ENCODE data around the gene GART. TPM values are rescaled to one million over a fixed set of nuclear protein-coding genes. Genes with fewer than 3 reads are reported as not detected.
A peak's percentile ranks its signal among the peaks of the same experiment; 100 is the strongest.

GART gene
- total RNA-seq, 1 donor from 2014 or later, result 76.1 TPM

DNA sequence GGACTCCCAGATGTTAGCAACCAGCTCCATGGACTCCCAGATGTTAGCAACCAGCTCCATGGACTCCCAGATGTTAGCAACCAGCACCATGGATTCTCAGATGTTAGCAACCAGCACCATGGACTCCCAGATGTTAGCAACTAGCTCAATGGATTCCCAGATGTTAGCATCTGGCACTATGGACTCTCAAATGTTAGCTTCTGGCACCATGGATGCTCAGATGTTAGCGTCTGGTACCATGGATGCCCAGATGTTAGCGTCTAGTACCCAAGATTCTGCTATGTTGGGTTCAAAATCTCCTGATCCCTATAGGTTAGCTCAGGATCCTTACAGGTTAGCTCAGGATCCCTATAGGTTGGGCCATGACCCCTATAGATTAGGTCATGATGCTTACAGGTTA lies 9.7 kb upstream of the GART start:
- H3K9me3 Mint-ChIP-seq (ENCODE audit: unreplicated experiment), result no peaks in the 10 kb centered on the region
- TF ChIP-seq, protein P1, sequence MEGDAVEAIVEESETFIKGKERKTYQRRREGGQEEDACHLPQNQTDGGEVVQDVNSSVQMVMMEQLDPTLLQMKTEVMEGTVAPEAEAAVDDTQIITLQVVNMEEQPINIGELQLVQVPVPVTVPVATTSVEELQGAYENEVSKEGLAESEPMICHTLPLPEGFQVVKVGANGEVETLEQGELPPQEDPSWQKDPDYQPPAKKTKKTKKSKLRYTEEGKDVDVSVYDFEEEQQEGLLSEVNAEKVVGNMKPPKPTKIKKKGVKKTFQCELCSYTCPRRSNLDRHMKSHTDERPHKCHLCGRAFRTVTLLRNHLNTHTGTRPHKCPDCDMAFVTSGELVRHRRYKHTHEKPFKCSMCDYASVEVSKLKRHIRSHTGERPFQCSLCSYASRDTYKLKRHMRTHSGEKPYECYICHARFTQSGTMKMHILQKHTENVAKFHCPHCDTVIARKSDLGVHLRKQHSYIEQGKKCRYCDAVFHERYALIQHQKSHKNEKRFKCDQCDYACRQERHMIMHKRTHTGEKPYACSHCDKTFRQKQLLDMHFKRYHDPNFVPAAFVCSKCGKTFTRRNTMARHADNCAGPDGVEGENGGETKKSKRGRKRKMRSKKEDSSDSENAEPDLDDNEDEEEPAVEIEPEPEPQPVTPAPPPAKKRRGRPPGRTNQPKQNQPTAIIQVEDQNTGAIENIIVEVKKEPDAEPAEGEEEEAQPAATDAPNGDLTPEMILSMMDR (IDR thresholded peaks at IDR 0.05; ENCODE audit: unreplicated experiment), result no peak
- peaks cover 46% of the 10 kb centered on the region for H3K36me3 Mint-ChIP-seq (ENCODE audit: low read depth, unreplicated experiment)
- H3K27ac Mint-ChIP-seq (ENCODE audit: unreplicated experiment), result no peak overlapping the region
- no peak for DNase-seq (ENCODE audit: low spot score)
- peaks cover 7% of the 10 kb centered on the region for H3K27me3 Mint-ChIP-seq (ENCODE audit: unreplicated experiment)
- no peaks in the 10 kb centered on the region for H3K4me1 Mint-ChIP-seq (ENCODE audit: unreplicated experiment)
- no peak overlapping the region for H3K4me3 Mint-ChIP-seq (ENCODE audit: unreplicated experiment)

- Mint-ChIP-seq H3K36me3 (ENCODE audit: low read depth, unreplicated experiment) (peaks cover 39% of the 10 kb centered on the region), H3K4me1 (ENCODE audit: unreplicated experiment) (peaks cover 1% of the 10 kb centered on the region), H3K9me3 (ENCODE audit: unreplicated experiment) (no peaks in the 10 kb centered on the region), H3K27me3 (ENCODE audit: unreplicated experiment) (peaks cover 9% of the 10 kb centered on the region), H3K4me3 (ENCODE audit: unreplicated experiment) (no peak overlapping the region), H3K27ac (ENCODE audit: unreplicated experiment) (no peak overlapping the region)
- DNase-seq (ENCODE audit: low spot score), result no peak
- TF ChIP-seq, protein P1 (IDR thresholded peaks at IDR 0.05; ENCODE audit: unreplicated experiment), result no peak
These were observed 9.1 kb upstream of the GART start for GRCh38 chr21:33550772-33551660.

DNA sequence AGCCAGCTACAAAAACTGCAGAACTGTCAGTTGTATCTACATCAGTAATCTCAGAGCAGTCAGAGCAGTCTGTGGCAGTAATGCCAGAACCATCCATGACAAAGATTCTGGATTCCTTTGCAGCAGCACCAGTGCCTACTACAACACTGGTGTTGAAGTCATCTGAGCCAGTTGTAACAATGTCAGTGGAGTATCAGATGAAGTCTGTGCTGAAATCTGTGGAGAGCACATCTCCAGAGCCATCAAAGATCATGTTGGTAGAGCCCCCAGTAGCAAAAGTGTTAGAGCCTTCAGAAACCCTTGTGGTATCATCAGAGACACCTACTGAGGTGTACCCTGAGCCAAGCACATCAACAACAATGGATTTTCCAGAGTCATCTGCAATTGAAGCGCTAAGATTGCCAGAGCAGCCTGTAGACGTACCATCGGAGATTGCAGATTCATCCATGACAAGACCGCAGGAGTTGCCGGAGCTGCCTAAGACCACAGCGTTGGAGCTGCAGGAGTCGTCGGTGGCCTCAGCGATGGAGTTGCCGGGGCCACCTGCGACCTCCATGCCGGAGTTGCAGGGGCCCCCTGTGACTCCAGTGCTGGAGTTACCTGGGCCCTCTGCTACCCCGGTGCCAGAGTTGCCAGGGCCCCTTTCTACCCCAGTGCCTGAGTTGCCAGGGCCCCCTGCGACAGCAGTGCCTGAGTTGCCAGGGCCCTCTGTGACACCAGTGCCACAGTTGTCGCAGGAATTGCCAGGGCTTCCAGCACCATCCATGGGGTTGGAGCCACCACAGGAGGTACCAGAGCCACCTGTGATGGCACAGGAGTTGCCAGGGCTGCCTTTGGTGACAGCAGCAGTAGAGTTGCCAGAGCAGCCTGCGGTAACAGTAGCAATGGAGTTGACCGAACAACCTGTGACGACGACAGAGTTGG lies 8.2 kb upstream of the GART start:
- DNase-seq (ENCODE audit: low spot score), result no peak
- H3K4me3 Mint-ChIP-seq (ENCODE audit: unreplicated experiment), result peak overlapping the region; percentile 66
- H3K27me3 Mint-ChIP-seq (ENCODE audit: unreplicated experiment), result peaks cover 9% of the 10 kb centered on the region
- peaks cover 31% of the 10 kb centered on the region for H3K36me3 Mint-ChIP-seq (ENCODE audit: low read depth, unreplicated experiment)
- H3K4me1 Mint-ChIP-seq (ENCODE audit: unreplicated experiment), result peaks cover 8% of the 10 kb centered on the region
- no peaks in the 10 kb centered on the region for H3K9me3 Mint-ChIP-seq (ENCODE audit: unreplicated experiment)
- TF ChIP-seq, protein P1 (IDR thresholded peaks at IDR 0.05; ENCODE audit: unreplicated experiment), result no peak
- H3K27ac Mint-ChIP-seq (ENCODE audit: unreplicated experiment), result no peak overlapping the region

DNA sequence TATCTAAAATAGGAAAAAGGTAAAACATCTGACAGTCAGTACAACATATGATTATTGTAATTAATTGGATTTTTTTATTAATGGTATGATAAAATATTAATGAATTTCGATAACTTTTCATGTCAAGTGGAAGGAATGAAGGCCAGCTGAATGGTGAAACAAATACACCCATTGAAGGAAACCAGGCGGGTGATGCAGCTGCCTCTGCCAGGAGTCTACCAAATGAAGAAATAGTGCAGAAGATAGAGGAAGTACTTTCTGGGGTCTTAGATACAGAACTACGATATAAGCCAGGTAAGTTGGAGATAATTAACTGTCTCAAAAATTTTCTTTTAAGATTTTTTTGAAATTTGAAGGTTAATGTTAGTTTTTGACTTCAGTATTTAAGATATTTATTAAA lies 4.2 kb upstream of the GART start:
- Mint-ChIP-seq H3K4me3 (ENCODE audit: unreplicated experiment) (no peak overlapping the region), H3K27ac (ENCODE audit: unreplicated experiment) (no peak overlapping the region), H3K36me3 (ENCODE audit: low read depth, unreplicated experiment) (peaks cover 32% of the 10 kb centered on the region), H3K9me3 (ENCODE audit: unreplicated experiment) (no peaks in the 10 kb centered on the region), H3K27me3 (ENCODE audit: unreplicated experiment) (peaks cover 21% of the 10 kb centered on the region), H3K4me1 (ENCODE audit: unreplicated experiment) (peaks cover 18% of the 10 kb centered on the region)
- no peak for DNase-seq (ENCODE audit: low spot score)
- TF ChIP-seq, protein P1 (IDR thresholded peaks at IDR 0.05; ENCODE audit: unreplicated experiment), result no peak
